Measurements from ENCODE around the gene C9orf72.

C9orf72 gene

DNA sequence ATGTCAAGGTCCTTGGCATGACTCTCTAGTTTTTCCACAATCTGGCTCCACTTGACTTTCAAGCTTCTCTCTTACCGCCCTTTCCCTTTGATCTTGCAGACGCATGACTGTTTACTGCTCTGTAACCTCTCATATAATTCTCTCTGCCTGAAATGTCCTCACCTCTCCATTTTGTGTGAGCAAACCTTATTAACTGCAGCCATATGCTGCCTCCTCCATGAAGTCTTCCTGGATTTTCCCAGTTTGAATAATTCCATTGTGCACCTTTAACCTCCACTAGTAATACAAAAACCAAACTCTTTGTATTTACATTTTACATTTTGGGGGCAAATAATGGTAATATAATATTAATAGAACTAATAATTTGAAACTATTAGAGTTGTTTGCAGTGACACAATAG, 9.5 kb upstream of the C9orf72 start:
- no peak for DNase-seq (ENCODE audit: low read depth)
- H3K4me3 ChIP-seq (ENCODE audit: low read depth, low read length): no peak overlapping the region
- TF ChIP-seq, protein P1, sequence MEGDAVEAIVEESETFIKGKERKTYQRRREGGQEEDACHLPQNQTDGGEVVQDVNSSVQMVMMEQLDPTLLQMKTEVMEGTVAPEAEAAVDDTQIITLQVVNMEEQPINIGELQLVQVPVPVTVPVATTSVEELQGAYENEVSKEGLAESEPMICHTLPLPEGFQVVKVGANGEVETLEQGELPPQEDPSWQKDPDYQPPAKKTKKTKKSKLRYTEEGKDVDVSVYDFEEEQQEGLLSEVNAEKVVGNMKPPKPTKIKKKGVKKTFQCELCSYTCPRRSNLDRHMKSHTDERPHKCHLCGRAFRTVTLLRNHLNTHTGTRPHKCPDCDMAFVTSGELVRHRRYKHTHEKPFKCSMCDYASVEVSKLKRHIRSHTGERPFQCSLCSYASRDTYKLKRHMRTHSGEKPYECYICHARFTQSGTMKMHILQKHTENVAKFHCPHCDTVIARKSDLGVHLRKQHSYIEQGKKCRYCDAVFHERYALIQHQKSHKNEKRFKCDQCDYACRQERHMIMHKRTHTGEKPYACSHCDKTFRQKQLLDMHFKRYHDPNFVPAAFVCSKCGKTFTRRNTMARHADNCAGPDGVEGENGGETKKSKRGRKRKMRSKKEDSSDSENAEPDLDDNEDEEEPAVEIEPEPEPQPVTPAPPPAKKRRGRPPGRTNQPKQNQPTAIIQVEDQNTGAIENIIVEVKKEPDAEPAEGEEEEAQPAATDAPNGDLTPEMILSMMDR (conservative IDR thresholded peaks at IDR 0.05; ENCODE audit: low read depth, low read length): no peak

GRCh38 chr9:27581826-27582225, 8.5 kb upstream of the C9orf72 start:
- no peak for DNase-seq (ENCODE audit: low read depth)
- H3K4me3 ChIP-seq (ENCODE audit: low read depth, low read length): no peak overlapping the region
- TF ChIP-seq, protein P1 (conservative IDR thresholded peaks at IDR 0.05; ENCODE audit: low read depth, low read length): no peak

DNA sequence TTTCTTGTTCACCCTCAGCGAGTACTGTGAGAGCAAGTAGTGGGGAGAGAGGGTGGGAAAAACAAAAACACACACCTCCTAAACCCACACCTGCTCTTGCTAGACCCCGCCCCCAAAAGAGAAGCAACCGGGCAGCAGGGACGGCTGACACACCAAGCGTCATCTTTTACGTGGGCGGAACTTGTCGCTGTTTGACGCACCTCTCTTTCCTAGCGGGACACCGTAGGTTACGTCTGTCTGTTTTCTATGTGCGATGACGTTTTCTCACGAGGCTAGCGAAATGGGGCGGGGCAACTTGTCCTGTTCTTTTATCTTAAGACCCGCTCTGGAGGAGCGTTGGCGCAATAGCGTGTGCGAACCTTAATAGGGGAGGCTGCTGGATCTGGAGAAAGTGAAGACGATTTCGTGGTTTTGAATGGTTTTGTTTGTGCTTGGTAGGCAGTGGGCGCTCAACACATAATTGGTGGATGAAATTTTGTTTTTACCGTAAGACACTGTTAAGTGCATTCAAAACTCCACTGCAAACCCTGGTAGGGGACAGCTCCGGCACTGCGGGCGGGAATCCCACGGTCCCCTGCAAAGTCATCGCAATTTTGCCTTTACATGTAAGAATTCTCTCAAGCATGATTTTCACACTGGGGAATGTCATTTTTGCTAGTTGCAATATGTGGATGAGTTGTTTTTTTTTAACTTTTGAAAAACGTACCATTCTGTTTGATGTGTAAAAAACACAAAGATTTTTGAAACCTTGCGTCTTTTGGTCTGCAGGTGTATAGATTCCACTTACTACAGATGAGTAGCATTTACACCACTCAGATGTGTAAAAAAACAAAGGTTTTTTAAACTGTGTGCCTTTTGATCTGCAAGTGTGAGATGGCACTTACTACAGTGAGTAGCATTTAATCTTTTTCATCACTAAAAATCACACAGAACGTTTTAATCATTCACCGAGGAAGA, 631 bp upstream of the C9orf72 start:
- DNase-seq (ENCODE audit: low read depth): peak; percentile 100
- TF ChIP-seq, protein P1 (conservative IDR thresholded peaks at IDR 0.05; ENCODE audit: low read depth, low read length): no peak
- peak overlapping the region; percentile 72 for H3K4me3 ChIP-seq (ENCODE audit: low read depth, low read length)

- TF ChIP-seq, protein P1 (conservative IDR thresholded peaks at IDR 0.05; ENCODE audit: low read depth, low read length): no peak
- H3K4me3 ChIP-seq (ENCODE audit: low read depth, low read length): peak overlapping the region; percentile 72
- DNase-seq (ENCODE audit: low read depth): peak; percentile 59
Observed at GRCh38 chr9:27572566-27572917, 739 bp downstream of the C9orf72 start.

DNA sequence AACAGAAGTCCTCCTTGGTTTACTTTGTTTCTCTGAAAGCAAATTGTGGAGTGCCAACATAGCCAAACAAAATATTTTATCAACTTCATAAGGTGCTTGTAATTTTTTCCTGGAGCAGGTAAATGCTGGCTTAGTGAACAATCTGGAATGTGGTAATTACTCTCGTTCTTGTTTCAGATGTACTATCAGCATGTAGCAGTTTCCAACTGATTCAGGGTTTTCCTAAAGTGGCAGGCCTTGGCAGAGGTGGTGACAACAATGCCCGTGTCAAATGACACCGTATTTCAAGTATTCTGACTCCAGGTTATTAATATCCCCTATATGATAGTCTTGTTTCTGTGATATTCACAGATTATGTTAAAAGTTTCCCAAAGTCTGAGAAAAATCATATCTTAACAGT, 1.2 kb downstream of the C9orf72 start:
- TF ChIP-seq, protein P1 (conservative IDR thresholded peaks at IDR 0.05; ENCODE audit: low read depth, low read length): no peak
- no peak for DNase-seq (ENCODE audit: low read depth)
- H3K4me3 ChIP-seq (ENCODE audit: low read depth, low read length): no peak overlapping the region

- TF ChIP-seq, protein P1 (conservative IDR thresholded peaks at IDR 0.05; ENCODE audit: low read depth, low read length): no peak
- H3K4me3 ChIP-seq (ENCODE audit: low read depth, low read length): no peak overlapping the region
- DNase-seq (ENCODE audit: low read depth): no peak
Observed at GRCh38 chr9:27571011-27571410, 2.3 kb downstream of the C9orf72 start.

DNA sequence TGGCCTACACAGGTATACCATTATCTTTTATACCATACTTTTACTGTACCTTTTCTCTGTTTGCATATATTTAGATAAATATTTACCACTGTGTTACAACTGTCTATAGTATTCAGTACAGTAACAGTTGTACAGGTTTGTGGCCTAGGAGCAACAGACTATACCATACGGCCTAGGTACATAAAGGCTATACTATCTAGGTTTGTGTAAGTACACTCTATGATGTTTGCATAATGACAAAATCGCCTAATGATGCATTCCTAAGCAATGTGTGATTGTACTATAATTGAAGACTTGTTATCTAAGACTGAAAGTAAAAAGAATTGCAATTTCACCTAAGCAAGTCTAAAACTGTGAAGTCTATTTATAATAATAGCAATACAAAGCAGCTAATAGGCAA, 3.9 kb downstream of the C9orf72 start:
- TF ChIP-seq, protein P1 (conservative IDR thresholded peaks at IDR 0.05; ENCODE audit: low read depth, low read length): no peak
- no peak for DNase-seq (ENCODE audit: low read depth)

More for the DNA sequence above, 3.9 kb downstream of the C9orf72 start:
- no peak overlapping the region for H3K4me3 ChIP-seq (ENCODE audit: low read depth, low read length)
